ENCODE data around the gene LIMCH1.

Gene LIMCH1

GRCh38 chr4:41741354-41741753 is 203.4 kb downstream of the LIMCH1 start:
- DNase-seq = no peak

GRCh38 chr4:41744572-41745291 is 206.8 kb downstream of the LIMCH1 start:
- DNase-seq = no peak

GRCh38 chr4:41745292-41746024 is 207.5 kb downstream of the LIMCH1 start:
- no peak for DNase-seq

GRCh38 chr4:41746025-41746439 is 208.1 kb downstream of the LIMCH1 start:
- DNase-seq = no peak

- no peak for DNase-seq
These were observed 208.7 kb downstream of the LIMCH1 start for GRCh38 chr4:41746440-41747229.

GRCh38 chr4:41747230-41748055 is 209.5 kb downstream of the LIMCH1 start:
- DNase-seq = no peak

- DNase-seq = no peak
These were observed 210.2 kb downstream of the LIMCH1 start for GRCh38 chr4:41748074-41748570.

- DNase-seq = no peak
These were observed 210.9 kb downstream of the LIMCH1 start, which contains the start of gene PHOX2B for GRCh38 chr4:41748571-41749475. PHOX2B (minus strand) TSS chr4:41748725; CDS start chr4:41748610, 115 bp downstream.

- DNase-seq = no peak
These were observed 211.7 kb downstream of the LIMCH1 start for GRCh38 chr4:41749631-41750039.
